ENCODE measurements around the gene SORCS2. TPM values are rescaled to one million over a fixed set of nuclear protein-coding genes. Genes with fewer than 3 reads are reported as not detected.

Gene SORCS2
- total RNA-seq, 1 donor from 2014 or later: 6.9 TPM

DNA sequence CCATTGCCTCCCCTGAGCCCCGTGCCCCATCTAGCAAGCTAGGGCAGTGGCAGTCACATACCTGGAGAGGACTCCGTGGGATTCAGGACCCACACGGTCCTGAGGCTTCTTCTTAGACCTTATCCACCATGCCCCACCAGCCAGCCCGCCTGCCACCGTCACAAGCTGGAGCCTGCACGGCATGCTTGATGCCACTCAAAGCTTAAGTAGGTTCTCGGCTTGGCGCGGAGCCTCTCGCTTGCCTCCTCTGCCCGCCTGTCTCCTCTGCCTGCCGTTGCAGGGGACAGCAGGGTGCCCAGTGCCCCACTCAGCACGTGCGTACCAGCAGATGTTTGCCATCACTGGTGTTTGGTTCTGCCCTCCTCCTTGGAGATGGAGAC, 228.3 kb downstream of the SORCS2 start:
- intact Hi-C loops (cut with DNase I): no loop called here
- DNase-seq (ENCODE audit: low spot score): peak; percentile 74

- peak; percentile 47 for DNase-seq (ENCODE audit: low spot score)
- intact Hi-C loops (cut with DNase I): no loop called here
Measured at GRCh38 chr4:7421356-7422150, 229.2 kb downstream of the SORCS2 start.

DNA sequence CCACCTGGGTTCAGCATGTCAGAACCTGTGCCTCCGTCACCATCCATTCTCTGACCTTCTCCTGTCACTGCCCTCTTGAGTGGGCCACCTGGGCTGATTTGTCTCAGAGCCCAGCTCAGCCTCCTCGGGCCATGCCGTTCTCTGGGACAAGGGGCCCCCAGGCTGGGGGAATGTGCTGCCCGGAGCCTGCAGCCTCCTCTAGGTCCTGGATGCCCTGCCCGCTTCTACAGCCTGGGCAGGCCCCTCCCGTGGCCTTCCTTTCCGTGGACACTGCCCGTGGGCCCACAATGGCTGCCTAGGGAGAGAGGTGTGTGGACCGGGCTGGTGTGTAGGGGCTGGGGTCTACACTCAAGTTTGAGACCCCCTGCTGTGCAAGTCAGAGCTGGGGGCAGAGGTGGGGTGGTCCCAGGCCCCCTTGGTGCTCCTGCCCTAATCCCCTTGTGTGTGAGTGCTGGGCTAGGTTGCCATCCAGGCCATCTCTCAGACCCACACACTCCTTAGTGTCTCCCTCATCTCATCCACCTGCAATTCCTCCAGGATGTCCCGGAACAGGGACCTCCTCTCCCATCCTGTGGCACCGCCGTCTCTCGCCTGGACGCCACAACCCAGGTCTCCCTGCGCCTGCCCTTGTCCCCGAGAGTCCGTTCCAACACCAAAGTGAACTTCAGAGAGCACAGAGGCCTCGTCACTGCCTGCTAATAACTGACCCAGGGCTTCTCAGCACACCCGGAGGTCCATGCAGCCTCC, 230.0 kb downstream of the SORCS2 start:
- peak; percentile 73 for DNase-seq (ENCODE audit: low spot score)
- intact Hi-C loops (cut with DNase I): no loop called here

- intact Hi-C loops (cut with DNase I): no loop called here
Measured at GRCh38 chr4:7422898-7423180, 230.5 kb downstream of the SORCS2 start.

GRCh38 chr4:7423391-7423790, 231.1 kb downstream of the SORCS2 start:
- intact Hi-C loops (cut with DNase I): no loop called here
- peak; percentile 43 for DNase-seq (ENCODE audit: low spot score)

More at GRCh38 chr4:7422898-7423180, 230.5 kb downstream of the SORCS2 start:
- peak; percentile 57 for DNase-seq (ENCODE audit: low spot score)

DNA sequence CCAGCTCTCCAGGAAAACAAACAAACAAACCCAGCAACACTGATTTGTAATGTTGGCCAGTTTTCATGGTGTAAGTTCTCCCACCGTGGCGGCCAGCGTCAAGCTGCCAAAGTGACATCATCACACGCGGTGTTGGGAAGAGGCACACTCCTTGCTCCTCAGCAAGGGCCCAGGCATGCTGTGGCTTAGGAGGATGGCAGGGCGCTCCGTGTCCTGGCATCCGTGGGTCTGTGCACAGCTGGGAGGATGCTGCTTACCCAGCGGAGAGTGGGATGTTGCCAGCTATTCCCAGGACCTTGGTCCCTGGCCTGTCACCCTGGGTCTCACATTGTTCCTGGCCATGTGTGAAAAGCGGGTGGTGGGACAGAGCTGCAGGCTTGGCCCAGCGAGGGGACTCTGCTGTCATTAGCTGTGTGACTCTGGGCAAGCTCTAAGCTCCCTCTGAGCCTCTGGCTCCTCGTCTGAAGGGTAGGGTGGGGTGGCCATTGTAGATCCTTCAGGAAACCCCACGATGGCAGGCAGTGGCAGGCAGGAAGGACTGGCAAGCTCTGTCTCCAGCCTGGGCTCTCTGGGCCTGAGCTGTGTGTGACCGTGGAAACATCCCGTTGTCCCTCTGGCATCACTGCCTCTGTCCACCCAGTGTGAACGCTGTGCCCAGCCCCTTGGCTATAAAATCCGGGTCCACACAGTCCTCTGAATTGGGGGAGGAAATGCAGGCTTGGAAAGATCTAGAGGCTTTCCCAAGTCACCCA, 231.6 kb downstream of the SORCS2 start:
- intact Hi-C loops (cut with DNase I): no loop called here
- DNase-seq (ENCODE audit: low spot score): peak; percentile 73

DNA sequence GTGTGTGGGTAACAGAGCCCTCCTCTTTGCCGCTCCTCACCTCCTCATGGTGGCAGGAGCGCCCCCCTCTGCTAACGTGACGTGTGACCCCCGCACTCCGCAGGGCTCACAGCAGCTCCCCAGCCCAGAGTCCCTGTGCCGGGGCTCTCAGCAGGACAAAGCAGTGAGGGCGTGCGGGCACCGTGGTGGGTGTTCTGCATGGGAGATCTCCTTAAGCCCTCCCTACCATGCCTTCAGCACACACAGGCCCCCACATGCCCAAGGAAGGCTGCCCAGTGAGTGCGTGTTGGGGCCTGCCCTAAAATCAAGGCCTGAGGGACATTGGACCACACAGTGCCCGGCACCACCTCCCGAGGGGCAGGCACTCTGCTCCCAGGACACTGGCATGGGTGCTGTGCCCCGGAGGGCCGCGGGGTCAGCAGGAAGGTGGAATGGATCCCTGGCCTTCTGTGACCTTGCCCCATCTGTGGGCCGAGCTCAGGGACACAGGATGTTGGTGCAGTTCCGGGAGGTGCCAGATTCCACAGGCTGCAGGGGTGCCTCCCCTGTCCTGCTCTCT, 232.3 kb downstream of the SORCS2 start:
- DNase-seq (ENCODE audit: low spot score): peak; percentile 62
- intact Hi-C loops (cut with DNase I): no loop called here

GRCh38 chr4:7425124-7425523, 232.8 kb downstream of the SORCS2 start:
- intact Hi-C loops (cut with DNase I): no loop called here
- peak; percentile 68 for DNase-seq (ENCODE audit: low spot score)

DNA sequence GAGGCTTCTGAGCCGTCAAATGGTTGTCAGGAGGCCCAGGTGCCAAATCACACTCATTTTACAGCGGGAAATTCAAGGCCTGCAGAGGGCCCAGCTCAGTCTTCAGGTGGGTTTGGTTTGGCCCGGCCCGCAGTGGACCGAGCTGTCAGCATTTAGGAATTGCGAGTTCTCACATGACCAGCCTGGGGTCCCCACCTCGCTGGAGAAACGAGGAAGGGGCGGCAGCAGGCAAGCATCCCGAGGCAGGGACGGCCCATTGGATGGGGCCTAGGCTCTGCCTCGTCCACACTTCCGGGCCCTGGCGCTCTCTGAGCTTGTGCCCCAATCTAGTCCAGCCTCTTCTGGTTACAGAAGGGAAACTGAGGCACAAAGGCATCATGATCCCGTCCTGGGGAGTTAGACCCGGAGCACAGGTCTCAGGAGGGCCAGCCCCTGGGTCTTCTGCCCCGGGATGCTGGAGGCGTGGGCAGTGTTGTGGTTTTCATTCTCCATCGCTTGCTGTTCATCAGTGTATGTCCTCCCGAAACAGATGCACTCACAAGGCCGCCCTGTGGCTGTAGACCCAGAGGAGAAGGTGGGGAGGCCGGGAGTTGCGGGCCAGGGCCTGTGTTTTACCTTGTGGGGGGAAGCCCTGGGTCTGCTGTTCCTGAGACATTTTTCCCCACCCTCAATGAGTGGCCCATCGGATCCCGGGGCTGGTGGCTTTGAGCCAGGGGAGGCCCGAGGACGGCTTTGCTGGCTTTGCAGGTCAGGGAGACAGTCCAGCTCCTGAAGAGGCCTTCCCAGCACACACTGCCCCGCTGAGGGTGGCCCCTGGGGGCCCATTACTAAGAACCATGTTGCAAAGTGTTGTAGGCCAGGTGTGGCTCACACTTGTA, 233.5 kb downstream of the SORCS2 start:
- DNase-seq (ENCODE audit: low spot score): peak; percentile 59
- intact Hi-C loops (cut with DNase I): no loop called here

- intact Hi-C loops (cut with DNase I): no loop called here
- DNase-seq (ENCODE audit: low spot score): peak; percentile 67
Measured at GRCh38 chr4:7426525-7427171, 234.3 kb downstream of the SORCS2 start.

- DNase-seq (ENCODE audit: low spot score): peak; percentile 72
- intact Hi-C loops (cut with DNase I): no loop called here
Measured at GRCh38 chr4:7427361-7427760, 235.0 kb downstream of the SORCS2 start.

DNA sequence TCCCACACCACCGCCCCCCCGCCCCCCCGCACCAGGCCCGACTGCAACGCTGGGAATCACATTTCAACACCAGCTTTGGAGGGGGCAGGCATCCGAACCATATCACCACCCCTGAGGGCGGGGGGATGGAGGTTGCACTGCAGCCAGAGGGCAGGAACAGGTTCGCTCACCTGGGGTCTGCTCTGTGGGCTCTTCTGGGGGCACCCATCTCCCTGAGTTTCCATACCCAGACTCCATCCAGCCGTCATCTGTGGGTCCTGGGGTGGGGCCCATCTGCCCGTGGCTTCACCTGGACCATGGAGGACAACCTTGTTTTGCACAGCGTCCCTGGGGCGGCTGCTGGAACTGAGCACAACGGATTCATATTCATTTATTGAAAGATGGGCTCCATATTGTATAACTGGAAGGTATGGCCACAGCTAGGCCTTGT, 235.5 kb downstream of the SORCS2 start:
- peak; percentile 62 for DNase-seq (ENCODE audit: low spot score)
- intact Hi-C loops (cut with DNase I): no loop called here

- peak; percentile 68 for DNase-seq (ENCODE audit: low spot score)
- intact Hi-C loops (cut with DNase I): no loop called here
Measured at GRCh38 chr4:7428261-7429068, 236.1 kb downstream of the SORCS2 start.

- peak; percentile 50 for DNase-seq (ENCODE audit: low spot score)
- intact Hi-C loops (cut with DNase I): no loop called here
Measured at GRCh38 chr4:7429069-7429416, 236.7 kb downstream of the SORCS2 start.

DNA sequence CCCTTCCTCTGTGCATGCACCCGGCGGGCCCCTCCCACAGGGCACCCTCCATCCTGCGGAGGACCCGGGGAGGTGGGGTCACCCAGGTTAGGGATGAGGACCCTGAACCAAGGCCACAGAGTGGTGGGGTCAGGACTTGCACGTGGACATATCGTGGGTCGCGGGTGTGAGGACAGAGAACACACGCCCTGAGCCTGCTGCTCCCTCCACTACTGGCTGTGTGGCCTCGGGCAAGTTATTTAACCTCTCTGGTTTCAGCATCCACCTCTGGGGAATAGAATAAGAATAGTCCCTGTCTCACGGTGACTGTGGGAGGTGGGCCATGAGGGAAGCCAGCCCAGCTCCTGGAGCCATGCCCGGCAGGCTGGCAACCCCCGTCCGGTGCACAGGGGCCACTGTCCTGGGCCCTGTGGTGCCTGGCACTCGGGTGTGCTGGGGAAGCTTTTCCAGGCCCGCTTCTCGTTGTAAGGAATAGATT, 237.3 kb downstream of the SORCS2 start:
- intact Hi-C loops (cut with DNase I): no loop called here
- peak; percentile 67 for DNase-seq (ENCODE audit: low spot score)

GRCh38 chr4:7430368-7430964, 238.1 kb downstream of the SORCS2 start:
- intact Hi-C loops (cut with DNase I): no loop called here
- peak; percentile 56 for DNase-seq (ENCODE audit: low spot score)

DNA sequence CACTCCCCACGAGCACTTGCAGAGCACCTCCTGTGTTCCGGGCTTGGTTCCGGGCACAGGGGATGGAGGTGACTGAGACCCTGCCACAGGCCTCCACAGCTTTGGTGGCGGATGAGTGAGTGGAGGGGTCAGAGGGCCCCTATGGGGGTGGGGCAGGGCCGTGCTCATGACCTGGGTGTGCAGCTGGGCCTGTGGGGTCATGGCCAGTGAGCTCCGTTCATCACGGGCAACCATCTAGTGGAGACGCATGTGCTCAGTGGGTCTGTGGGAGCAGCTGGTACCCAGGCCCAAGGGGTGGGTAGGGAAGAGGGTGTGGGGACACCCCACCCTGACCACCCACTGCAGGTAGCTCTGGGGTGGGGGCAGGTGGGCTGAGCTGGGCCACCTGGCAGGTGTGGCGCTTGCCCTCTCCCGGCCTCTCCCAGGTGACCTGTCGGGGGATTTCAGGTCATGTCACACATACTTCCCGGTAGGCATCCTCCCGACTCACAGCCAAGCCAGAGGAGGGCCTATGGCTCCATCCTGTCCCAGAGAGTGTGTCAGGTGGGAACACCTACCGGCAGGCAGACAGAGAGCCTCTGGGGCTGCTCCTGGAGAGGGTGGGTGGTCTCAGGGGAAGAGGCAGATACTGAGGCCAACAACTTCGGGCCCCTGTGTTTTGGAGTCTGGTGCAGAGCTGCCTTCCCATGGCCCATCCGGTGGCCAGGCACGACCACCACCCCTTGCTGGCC, 238.8 kb downstream of the SORCS2 start:
- peak; percentile 65 for DNase-seq (ENCODE audit: low spot score)
- intact Hi-C loops (cut with DNase I): no loop called here

Data from cardiac septum (tissue), 1 donor.